LNCaP clone FGC (cell line): Measurements from ENCODE around the gene JPH3.

Source experiments
- DNase-seq: peaks from one replicate; pipeline ENCODE4 v3.0.0-alpha.2; 2011; ENCODE audit warnings: low read depth
- H3K4me3 ChIP-seq: 2 replicates; pipeline ENCODE4 v1.5.1; 2011; ENCODE audit warnings: mild to moderate bottlenecking, low read depth, low read length, control low read depth
- TF ChIP-seq, protein P1 (sequence below): IDR thresholded peaks from 2 replicates; pipeline ENCODE4 v1.5.1; 2012; ENCODE audit warnings: mild to moderate bottlenecking; ENCODE audit not compliant: control insufficient read depth, insufficient read depth; ENCODE audit errors: extremely low read depth

The JPH3 gene

DNA sequence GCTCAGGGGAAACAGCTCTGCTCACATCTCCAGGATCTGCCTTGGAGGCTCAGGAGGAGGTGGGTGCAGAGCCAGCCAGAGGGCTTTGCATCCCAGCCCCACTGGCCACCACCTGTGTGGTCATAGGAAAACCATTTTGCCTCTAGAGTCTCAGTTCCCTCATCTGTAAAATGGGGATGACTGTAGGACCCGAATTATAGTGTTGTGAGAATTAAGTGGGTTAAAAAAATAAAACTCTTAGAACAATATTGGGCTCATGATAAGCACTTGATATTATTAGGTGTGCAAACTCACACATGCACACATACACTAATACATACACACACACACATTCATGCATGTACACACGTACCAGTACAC lies 19.4 kb upstream of the JPH3 start:
- DNase-seq: no peak
- H3K4me3 ChIP-seq: no peak overlapping the region
- TF ChIP-seq, protein P1, sequence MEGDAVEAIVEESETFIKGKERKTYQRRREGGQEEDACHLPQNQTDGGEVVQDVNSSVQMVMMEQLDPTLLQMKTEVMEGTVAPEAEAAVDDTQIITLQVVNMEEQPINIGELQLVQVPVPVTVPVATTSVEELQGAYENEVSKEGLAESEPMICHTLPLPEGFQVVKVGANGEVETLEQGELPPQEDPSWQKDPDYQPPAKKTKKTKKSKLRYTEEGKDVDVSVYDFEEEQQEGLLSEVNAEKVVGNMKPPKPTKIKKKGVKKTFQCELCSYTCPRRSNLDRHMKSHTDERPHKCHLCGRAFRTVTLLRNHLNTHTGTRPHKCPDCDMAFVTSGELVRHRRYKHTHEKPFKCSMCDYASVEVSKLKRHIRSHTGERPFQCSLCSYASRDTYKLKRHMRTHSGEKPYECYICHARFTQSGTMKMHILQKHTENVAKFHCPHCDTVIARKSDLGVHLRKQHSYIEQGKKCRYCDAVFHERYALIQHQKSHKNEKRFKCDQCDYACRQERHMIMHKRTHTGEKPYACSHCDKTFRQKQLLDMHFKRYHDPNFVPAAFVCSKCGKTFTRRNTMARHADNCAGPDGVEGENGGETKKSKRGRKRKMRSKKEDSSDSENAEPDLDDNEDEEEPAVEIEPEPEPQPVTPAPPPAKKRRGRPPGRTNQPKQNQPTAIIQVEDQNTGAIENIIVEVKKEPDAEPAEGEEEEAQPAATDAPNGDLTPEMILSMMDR: no peak

DNA sequence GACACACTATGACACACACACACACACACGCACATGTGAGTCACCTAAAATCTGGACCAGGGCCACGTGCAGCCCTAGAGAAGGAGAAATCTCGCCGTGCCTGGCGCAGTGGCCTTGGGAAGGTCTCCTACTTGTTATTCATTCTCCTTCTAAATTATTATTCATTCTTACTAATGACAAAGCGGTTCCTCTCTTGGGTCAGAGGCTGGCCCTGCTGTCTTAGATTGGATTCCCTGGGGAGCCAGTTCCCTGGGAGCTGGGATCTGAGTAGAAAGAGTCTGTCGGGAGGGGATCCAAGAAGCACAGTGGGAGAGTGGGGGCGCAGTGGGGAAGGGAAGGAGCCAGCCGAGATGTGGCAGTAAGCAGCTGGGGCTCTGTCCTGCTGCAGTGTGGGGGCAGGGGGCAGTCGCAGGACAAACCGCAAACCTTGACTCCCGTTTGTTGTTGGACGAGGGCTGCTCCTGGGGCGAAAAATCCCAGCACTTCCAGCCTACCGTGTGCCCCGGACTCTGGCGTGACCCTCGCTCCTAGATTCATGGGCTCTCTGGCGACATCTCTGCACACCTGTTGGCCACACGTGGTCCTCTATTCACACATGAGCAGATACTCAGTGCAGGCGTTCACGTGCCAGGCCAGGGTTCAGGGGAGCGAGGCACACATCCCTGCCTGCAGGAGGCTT lies 18.7 kb upstream of the JPH3 start:
- TF ChIP-seq, protein P1: no peak
- H3K4me3 ChIP-seq: no peak overlapping the region
- DNase-seq: no peak

DNA sequence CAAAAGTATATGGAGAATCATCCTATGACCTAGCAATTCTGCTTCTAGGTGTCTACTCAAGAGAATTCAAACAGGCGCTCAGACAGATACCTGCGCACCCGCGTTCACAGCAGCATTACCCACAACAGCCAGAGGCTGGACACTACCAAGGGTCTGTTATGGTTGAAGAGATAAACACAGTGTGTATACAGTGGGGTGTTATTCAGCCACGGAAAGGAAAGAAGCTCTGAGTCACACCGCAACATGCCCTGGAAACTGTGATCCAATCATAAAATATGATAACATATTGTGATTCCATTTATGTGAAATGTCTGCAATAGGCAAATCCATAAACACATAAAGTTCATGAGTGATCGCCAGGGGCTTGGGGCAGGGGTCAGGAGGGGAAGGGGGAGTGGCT lies 18.0 kb upstream of the JPH3 start:
- TF ChIP-seq, protein P1: no peak
- no peak overlapping the region for H3K4me3 ChIP-seq
- no peak for DNase-seq

DNA sequence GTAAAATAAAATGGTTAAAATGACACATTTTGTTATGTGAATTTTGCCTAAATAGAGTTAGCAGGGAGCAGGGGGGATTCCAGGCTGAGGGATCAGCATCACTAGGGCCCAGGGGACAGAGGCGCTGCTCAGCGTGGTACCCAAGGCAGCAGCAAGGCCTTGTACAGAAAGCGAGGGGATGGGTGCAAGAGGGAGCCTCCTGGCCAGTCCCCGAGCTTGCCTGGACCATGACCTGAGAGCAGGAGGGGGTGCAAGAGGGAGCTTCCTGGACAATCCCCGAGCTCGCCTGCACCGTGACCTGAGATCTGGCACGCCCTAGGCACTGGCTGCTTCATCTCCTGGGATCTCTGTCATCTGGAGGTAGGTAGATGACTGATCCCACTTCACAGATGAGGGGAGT lies 17.3 kb upstream of the JPH3 start:
- no peak for DNase-seq

DNA sequence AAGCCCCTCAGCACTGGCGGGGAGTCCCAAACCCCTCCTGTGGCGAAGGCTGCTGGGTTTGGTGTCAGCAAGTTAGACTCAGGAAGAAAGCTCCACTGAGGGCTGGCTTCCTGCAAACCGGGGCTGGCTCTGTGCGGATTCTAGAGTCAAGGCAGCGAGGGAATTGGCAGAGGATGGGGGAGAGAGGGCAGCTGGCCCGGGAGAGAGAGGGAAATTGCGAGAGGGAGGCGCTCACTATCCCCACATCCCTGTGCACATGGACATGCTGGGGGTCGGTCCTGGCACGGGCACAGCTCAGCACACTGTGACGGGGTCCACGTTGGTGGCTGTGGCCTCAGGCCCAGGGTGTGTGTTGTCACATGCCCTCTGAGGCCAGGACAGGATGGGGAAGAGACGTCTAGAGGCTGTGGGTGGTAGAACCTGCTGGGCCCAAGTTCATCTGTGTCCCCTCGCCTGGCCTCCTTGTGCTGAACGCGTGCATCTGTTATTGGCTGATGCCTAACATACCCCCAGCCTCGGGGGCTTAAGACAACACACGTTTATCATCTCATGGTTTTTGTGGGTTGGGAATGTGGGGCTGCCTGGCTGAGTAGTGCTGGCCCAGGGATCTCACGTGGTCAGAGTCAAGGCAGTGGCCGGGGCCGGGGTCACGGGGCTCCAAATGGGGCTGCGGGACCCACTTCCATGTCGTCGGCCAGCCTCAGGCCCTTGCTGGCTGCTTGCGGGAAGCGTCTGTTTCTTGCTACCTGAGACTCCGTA lies 16.7 kb upstream of the JPH3 start:
- no peak for DNase-seq
- H3K4me3 ChIP-seq: no peak overlapping the region
- TF ChIP-seq, protein P1: no peak

More for the DNA sequence above, 17.3 kb upstream of the JPH3 start:
- no peak overlapping the region for H3K4me3 ChIP-seq
- TF ChIP-seq, protein P1: no peak

DNA sequence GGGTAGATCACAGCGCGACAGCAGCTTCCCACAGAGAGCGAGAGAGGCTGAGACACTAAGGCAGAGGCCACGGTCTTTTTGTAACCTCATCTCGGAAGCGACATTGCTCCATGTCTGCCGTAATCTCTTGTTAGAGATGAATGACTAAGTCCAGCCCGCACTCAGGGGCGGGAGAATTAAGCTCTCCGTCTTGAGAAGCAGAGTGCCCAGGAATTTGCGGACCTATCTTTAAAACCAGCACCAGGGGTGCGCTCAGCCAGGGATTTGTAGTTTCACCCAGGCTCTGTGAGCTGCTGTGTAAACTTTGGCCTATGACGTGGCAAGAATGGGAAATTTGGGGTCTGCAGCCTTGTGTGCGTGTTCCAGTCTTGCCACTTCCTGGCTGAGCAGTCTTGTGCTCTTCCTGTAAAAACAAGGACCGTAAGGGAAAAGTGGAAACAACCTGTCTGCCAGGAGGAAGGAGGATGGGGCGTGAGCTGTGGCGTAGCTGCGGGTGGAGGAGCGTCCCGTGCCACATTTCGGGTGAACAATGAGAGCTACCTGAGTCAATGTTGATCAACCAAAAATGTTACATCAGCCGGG lies 16.0 kb upstream of the JPH3 start:
- DNase-seq: no peak
- TF ChIP-seq, protein P1: no peak
- no peak overlapping the region for H3K4me3 ChIP-seq
